ENCODE data around the gene MAT2B.

The MAT2B gene

GRCh38 chr5:163505368-163506094, at the start of gene MAT2B:
TSS of gene MAT2B (plus strand) at chr5:163505619. CDS start at chr5:163505687, 68 bp downstream.
- peak; percentile 68 to 97 (median 91) for DNase-seq

- no peak for DNase-seq
Observed at GRCh38 chr5:163456029-163456589, 49.3 kb upstream of the MAT2B start.

DNA sequence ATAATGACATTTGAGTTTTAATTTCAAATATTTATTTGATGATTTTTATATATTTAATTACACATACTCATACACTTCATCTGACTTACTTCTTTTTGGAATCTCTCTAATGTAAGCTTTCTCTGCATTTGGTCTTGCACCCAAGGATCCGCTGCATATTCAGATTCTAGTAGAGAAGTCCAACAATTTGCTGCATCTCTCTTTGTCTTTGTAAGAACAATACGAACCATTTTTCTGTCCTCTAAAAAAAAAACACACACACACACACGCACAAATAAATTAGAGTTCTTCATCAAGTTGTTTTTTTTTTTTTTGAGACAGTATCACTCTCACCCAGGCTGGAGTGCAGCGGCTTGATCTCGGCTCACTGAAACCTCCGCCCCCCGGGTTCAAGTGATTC, 48.6 kb upstream of the MAT2B start:
- DNase-seq = no peak

GRCh38 chr5:163458778-163459385, 46.5 kb upstream of the MAT2B start:
- DNase-seq = no peak

DNA sequence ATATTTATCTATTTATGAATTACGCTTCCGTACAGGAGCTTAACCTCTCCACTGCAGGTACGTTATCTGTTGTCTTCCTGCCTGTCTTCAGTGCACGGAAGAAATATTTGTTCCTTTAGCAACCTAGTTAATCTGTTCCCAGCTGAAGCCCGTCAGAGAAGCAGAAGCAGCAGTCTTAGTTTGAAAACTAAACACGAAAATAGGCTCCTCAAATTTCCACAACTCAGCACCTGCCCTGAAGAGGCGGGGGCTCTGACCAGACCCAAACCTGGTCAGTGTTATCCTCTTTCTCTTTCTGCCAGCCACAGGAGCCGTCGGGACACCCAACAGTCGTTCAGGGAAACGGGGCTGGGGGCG, 46.0 kb upstream of the MAT2B start:
- no peak for DNase-seq

DNA sequence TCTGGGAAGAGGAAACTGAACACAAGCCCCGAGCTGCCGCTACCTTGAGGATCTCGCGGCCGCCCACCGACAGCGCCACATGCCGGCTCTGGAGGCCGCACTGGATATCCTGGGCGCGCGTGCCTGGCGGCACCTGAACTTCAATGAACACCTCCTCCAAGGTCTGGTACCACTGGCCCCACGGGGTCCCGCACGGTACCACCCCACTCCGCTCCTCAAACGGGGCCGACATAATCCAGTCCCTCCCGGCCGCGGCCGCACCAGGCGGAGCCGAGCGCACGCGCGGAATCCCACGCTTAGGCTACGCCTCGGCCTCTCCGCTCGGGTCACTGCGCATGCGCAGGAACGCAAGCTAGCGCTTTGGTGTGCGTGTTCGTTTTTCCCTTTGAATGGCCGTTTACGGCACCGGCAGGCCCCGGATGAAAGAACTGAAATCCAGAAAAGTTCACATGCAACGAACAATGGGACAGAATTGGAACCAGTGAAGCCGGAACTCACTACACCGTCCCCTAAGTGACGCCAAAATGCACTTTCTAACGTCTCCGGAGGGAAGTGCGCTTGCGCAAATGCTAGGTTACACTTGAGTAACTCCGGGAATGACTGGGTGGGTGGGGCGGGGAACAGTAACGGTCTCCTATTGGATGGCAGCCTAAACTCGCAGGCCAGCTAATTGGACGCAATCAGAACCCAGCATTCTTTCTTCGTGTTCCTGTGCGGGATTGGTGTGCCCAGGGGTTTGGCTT, 45.4 kb upstream of the MAT2B start, which contains the start of gene NUDCD2:
TSS of gene NUDCD2 (minus strand) at position 284 of the 743 bp plus-strand sequence. CDS start at position 232, 52 bp downstream.
- peak; percentile 84 to 100 (median 97) for DNase-seq

GRCh38 chr5:163460562-163461171, 44.8 kb upstream of the MAT2B start, which contains the start of gene HMMR:
TSS of gene HMMR (plus strand) at chr5:163460632. CDS start at chr5:163460693, 61 bp downstream.
- DNase-seq = peak in 1 of 51 donors; percentile 51

GRCh38 chr5:163463063-163463435, 42.4 kb upstream of the MAT2B start:
- DNase-seq = no peak

DNA sequence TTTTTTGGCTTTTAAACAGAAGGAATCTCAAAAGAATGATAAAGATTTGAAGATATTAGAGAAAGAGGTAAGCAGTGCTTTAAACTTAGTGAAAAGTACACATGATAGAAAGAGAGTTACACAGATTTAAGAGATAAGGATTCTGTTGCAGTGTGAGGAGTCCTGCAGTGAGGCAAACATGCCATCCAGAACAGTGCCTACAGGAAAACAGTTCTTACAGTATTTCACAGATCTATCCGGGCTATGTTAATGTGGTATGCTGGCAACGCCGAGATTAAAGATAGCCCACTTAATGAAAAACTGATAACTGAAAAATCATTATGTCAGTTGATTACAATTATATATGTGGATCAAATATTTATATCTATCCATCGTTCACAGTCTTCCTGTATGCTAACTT, 37.7 kb upstream of the MAT2B start:
- no peak for DNase-seq

DNA sequence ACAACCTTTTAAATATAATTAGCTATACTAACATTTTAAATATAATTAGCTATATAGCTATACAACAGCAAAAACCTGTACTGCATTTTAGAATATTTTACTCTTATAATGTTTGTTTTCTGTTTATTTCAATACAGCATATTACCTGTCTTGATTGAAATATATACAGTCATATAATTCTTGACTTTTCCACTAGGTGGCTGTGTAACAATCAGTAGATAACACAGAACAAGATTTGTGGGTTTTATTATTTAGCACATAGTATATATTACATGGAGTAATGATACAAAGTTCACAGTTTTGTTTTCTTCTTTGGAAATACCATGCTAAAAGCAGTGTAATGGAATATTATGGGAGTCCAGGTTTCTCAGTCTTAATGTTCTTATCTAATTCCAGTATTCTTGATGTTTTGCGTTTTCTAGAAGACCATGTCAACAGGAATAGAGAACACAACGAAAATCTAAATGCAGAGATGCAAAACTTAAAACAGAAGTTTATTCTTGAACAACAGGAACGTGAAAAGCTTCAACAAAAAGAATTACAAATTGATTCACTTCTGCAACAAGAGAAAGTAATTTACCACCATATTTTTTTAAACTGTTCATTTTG, 31.7 kb upstream of the MAT2B start:
- no peak for DNase-seq

GRCh38 chr5:163475411-163475810, 30.0 kb upstream of the MAT2B start:
- no peak for DNase-seq

DNA sequence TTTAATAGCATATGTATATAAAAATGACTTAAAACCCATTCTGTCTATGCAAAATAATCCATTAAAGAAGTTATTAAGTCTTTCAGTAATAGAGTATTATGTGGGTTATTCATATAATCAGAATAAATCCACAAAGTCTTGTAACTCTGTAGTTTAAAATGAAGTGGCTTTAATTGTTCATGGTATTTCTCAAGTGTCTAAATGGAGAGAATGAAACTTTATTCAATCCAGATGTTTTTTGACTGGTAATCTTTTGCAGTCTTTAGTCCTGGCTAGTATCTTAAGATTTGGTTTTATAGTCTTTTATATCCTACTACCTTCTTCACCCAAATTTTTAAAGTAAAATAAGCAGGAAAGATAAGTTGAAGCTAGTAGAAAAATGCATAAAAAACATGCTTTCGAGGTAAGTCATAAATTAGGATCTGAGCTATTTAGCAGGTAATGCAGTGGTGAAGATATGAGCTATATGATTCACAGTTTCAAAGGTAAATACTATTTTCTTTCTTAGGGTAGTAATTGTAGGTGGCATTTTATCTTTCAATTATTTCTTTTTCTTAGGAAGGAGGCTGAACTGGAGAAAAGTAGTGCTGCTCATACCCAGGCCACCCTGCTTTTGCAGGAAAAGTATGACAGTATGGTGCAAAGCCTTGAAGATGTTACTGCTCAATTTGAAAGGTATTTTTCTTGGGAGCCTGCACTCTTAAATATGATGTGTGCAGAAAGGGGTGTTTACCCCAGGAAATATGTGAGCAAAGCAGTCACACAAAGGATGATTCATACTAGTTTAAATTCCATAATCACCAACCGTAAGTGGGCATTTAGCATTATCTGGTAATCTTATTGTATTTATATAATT, 27.1 kb upstream of the MAT2B start:
- DNase-seq = no peak

DNA sequence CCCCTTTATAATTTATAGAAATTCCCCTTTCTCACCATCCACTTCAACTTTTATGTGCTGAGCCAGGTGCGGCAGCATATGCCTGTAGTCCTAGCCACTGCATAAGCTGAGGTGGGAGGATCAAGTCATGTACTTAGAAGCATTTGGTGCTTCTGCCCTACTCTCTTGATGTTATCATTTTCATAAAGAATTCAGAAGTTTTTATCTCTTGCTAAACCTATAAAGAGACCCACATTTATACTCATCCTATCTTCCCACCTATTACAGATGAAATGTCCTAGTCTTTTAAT, 26.5 kb upstream of the MAT2B start:
- no peak for DNase-seq

DNA sequence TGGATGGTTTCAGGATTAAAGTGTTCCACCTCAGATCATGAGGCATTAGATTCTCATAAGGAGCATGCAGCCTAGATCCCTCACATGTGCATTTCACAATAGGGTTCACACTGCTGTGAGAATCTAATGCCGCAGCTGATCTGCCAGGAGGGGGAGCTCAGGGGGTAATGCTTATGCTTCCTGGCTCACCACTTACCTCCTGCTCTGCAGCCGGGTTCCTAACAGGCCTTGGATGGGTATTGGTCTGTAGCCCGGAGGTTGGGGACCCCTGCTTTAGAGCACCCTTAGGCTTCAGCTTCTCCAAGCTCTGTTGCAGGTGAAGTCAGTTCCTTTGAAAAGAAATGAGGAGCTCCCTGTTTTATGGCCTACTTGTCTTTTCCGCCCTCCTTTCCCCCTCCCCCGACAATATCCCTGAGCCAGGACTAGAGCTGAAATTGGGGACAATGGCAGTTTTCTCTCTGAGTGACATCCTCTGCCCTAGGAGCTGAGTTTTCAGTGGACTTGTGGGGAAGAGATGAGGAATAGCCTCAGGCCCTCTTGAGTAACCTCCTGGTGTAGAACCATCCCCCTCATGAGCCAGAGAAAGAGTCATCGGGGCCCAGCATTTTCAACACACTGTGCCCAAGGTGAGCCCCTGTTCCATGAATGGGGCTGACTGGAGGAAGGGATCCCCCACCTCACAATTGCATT, 16.2 kb upstream of the MAT2B start:
- DNase-seq = no peak

DNA sequence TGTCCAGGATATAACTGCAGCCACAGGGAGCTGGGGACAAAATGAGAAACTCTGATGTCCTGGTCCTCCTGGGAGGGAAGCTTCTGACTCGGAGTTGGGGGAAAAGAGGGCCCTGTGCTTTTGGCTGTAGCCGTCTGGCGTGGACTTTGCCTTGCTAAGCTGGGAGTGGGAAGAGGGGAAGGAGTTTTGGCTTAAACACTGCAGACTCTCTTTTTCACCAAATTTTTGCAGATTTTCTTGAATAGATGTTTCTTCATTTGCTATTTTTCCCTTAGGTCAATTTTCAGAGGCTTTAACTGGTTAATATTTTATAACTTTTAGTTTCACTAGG, 15.7 kb upstream of the MAT2B start:
- no peak for DNase-seq

DNA sequence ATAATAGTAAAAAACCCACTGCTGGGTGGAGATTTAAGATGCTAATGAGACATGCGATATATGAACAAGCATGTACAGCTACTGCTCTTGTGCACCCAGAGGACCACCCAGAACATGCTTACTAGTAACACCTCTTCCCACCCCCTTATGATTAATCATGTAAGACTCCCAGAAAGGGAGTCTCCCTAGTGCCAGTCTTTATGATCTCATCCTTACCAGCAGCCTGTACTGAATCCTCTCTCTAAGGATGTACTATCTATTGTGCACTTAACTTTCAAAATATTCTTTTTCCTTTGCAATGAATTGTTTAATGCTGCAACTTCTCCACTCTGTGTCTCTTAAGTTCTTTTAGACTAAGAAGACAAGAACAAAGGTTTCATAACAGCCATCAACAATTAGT, 9.1 kb upstream of the MAT2B start:
- no peak for DNase-seq

DNA sequence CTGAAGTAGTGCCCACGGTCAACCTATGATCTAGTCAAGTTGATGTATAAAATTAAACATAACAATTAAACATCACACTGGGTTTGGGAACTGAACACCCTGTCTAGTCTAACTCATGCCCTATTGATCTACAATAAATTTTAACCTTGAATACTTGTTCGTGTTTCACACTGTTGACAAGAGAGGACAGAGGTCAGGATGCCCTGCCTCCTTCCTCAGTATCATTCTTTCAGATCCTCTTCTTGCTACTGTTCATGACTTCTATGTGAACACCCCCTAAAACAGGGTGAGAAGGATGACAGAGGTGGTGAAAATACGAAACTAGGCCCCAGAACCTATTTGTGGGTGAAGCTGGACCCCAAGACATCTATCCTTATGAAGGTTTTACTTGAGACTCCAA, 8.1 kb upstream of the MAT2B start:
- no peak for DNase-seq

- DNase-seq = no peak
Observed at GRCh38 chr5:163498886-163499285, 6.5 kb upstream of the MAT2B start.

DNA sequence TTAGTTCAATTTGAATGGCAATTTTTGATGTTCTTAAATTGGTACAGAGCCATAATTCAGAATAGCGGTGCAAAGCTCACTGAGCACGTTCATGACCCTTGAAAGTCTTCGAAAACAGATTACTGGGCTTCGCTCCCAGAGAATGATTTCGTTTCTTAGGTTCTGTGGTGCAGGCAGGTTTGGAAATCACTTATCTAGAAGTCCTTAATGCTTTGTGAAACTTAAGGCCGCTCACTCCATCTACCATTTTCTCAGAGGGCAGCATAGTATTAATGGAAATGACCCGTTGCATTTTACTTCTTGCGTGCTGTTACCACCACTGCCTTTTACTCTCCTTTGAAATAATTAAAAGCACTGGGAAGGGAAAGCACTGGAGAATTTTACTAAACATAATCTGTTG, 2.9 kb upstream of the MAT2B start:
- DNase-seq = no peak
